Stimulated activated CD8-positive, alpha-beta memory T cell treated with anti-CD3 and anti-CD28 coated beads, Interleukin-7, amount 100 ng/mL, for 1 hour (primary cell): ENCODE measurements around the gene TNS4.

Experiments
- DNase-seq, 2 donors: peaks; one replicate each; pipeline ENCODE4 v3.0.0-alpha.2; 2020; ENCODE audit warnings: low read depth in 2 of 2

Gene TNS4

DNA sequence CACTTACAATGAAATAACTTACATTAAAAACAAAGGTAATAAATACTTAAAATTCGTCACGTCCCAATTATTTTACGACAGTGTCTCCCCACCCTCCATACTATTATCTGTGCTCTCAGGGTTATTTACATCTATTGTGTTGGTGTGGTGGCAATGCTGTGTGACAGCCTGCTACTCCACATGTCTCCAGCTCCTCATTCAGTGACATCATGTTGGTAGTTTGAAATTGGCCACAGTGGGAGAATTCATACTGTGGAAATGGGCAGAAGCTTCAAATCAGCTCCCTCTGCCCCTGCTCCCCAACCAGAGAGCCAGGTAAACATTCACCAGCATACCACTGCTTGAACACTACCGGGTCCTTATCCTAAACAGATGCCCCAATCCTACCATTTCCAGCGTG is 6.3 kb downstream of the TNS4 start:
- DNase-seq: no peak

GRCh38 chr17:40493697-40494096 is 7.7 kb downstream of the TNS4 start:
- DNase-seq: no peak

DNA sequence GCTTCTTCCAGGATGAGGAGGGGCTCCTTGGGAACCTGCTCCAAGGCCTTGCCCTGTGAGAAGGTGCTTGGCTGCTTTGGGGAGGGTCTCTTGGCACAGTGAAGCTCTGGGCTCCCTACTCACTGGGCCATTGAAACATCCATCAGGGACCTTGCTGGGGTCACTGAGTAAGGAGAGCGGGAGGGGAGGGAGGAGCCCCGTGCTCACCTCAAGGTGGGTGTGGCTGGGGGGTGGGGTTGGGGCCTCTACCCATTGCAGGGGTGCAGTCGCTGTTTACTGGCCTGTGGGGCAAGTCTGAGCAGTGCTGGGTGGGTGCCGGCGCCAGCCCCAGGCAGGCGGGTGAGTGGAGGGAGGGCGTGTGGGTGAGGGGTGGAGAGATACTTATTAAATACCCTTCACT is 9.9 kb downstream of the TNS4 start:
- no peak for DNase-seq

- DNase-seq: no peak
These were observed 10.4 kb downstream of the TNS4 start for GRCh38 chr17:40490982-40491381.

DNA sequence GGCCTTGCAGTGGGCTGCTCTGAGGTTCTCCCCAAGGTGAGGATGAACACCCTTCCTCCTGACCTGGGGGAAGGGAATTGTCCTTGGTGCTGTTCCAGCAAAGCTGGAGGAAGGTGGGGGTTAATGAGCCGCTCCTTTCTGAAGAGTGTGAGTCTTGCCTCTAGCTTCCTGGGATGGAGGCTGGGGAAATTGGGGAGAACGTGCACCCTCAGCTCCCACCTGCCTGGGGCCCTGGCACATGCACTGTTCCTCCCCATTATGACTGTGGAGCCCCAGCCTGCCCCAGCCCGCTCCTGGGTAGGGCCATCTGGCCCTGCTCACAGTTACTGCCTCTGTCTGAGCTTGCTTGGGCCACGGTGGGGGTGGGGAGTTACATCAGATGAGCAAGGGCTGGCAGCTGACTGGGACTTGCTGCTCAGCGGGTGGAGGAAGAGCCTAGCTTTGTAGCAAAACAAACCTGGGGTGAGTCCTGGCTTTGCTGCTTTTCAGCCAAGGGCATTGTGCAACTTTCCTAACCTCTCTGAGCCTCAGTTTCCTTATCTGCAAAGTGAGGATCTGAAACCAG is 11.1 kb downstream of the TNS4 start:
- DNase-seq: no peak

DNA sequence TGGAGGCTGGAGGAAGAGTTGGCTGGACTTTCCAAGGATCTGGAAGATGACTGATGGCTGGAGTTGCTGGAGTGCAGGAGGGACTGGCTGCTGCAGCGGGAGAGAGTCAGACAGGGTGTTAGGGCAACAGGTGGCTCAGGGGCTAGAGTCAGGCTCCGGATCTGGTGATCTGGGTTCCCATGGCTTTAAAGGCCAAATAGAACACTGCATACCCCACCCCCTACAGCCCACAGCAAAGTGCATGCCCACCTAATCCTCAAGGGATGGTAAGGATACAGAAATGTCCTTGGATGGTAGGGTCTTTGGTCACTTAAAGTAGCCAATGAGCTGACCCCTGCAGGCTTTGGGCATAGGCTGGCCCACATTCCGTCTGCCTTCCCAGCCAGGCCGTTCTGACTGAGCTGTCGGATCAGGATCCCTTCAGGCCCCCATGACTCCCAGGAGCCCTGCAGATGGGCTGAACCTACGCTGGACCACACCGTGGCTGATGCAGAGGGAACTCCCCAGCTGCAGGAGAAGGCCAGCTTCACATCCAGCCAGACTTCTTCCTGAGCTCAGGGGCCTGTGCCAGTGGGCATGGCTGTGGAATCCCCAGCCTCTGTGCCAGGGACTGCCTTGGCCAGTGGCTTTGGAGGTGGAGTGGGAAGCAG is 13.9 kb downstream of the TNS4 start:
- DNase-seq: no peak

DNA sequence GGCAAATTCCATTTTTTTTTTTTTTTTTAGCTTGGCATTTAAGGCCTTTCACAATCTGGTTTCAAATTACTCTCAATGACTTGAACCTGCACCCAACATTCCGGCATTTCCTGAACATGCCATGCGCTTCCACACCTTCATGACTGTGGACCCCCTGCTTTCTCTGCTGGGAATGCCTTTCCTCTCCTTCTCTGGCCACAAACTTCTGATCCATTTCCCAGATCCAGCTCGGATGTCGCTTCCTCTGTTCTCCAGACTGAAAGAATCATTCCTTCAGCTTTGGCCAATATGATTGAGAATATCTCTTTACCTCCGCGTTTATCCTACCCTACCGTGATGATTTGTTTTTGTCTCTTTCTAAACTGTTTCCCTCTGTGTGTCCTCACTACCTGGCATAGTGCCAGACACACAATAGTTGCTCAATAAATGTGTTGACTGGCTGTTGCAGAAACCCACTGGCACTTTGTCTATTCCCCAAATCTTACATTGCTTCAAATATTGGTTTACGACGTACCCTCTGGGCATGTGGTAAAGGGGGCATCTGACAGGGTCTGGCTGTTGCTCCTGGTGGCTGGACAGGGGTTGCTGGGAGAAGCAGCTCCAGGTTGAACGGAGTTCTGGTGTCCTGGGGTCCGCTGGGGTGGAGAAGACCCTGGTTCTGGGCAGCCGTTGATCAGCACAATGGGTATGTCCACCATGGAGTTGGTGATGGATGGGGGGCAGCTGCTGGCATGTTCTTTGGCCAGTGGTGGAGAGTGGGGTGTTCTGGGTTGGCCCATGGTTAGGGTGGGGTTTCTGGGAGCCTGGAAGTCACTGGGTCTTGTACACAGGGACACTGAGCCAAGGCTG is 14.7 kb downstream of the TNS4 start:
- DNase-seq: no peak

DNA sequence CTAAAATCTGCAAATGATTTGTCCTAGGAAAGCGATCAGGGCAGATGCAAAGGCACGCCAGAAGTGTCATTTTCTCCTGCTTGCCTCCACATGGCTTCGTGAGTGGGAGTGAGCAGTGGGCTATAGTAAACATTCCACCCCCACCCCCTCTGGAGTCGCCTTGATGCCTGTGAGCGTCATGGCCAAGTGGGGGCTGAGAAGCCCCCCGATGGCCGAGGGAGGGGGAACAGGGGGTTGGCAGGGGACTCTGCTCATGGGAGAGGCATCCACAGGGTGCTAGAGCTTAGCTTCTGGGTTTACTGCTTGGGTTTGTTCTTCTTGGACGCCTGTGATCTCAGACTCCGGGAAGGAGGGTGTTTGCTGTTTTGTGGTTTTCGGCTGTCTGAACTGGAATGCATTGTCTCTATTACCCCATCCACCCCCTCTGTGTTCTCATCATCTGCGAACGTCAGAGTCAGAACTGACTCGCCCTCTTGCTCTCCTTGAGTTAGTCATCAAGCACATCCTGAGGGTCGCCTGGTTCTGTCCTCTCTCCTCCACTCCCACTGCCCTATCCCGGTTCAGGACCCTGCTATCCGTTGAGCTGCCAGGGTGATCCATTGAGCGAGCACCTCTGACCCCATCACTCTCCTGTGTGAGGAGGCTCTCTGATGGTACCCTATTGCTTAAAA is 15.4 kb downstream of the TNS4 start:
- DNase-seq: no peak

GRCh38 chr17:40484973-40485530 is 16.4 kb downstream of the TNS4 start:
- no peak for DNase-seq

DNA sequence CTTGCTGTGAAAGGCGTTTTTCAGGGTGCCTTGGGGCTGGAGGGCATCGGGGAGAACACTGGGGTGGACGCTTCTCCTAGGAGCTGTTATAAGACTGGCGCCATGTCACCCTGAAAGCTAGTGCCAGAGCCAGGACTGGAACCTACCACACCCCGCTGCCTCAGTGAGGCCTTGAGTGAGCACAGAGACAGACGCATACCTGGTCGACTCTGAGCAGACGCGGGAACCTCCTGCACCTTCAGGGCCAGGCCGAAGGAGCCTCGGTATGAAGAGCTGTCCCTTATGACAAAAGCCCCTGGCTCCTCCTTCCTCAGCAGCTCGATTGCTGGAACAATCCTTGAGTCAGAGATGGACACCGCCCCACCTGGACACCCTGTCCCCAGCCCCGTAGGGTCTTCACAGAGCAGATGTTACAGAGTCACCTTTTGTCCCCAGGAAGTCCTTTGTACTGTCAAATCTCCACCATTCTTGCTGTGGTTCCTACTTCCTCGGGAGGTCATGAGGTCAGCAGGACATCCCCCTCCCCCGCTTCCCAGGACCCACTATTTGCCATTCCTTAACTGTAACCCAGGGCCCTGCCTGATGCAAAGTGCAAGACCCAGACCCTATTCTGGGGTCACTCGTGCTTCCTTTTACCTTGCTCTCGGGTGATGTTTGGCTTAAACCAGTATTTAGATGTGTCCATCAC is 17.0 kb downstream of the TNS4 start:
- no peak for DNase-seq

DNA sequence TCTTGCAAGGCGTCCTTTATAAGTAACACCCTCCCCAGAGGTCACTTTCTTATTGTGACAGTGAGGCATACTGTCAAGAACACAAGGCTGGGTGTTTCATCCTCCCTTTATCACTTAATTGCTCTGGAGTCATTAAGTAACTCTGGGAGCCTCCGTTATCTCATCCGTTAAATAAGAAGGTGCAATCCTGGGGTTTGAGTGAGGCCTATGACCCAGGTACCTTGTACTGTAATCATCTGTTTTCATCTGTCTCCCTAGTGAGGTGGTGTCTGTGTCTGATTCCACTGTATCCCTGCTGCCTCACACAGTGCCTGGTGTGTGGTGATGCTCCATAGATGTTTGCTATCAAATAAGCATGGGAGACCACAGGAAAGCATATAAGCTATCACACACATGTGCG is 17.7 kb downstream of the TNS4 start:
- DNase-seq: no peak

DNA sequence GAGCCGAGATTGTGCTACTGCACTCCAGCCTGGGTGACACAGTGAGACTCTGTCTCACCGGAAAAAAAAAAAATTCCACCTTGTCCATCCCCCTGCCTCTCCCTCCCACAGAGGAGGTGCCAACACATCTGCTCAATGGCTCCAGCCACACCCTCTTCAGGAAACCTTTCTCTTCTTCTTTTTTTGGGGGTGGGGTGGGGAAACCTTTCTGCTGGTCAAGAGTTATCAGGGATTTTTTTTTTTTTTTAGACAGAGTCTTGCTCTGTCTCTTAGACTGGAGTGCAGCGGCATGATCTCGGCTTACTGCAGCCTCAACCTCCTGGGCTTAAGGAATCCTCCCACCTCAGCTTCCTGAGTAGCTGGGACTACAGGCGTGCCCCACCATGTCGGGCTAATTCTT is 18.7 kb downstream of the TNS4 start:
- no peak for DNase-seq

GRCh38 chr17:40481106-40481505 is 20.3 kb downstream of the TNS4 start:
- DNase-seq: no peak

GRCh38 chr17:40480501-40481003 is 20.9 kb downstream of the TNS4 start:
- DNase-seq: peak; percentile 26 to 40

DNA sequence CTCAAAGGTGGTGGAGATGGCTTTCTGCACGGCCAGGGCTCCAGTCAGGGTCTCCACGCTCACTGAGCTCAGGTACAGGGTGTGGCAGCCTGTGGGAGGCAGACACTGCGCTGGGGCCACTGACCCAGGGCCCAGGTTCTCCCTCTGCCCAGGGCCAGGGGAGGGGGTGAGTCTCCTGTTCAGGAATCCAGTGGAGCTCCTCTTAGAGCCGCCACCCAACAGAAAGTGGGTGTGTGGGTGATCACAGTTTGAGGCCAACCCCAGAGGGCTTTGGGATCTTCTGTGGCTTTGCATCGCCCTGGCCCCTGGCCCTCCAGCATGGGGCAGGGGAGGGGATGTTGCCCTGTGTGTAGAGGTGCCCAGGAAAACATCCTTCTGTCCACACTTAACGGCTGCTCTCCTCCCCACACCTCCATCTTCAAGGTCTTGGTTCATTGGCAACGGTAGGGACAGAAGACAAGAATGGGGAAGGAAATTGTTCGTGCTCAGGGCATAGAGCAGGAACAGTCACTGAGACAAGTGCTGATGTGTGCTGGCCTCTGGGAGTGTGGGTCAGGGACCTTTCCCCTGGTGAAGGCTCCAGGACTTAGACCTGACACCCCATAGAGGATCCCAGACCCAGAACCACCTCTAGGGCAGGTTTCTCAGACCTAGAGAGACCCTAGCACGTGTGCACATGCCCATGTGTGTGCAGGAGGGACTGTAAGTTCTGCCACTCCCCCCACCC is 21.5 kb downstream of the TNS4 start:
- DNase-seq: no peak

GRCh38 chr17:40478486-40478885 is 22.9 kb downstream of the TNS4 start:
- DNase-seq: no peak

DNA sequence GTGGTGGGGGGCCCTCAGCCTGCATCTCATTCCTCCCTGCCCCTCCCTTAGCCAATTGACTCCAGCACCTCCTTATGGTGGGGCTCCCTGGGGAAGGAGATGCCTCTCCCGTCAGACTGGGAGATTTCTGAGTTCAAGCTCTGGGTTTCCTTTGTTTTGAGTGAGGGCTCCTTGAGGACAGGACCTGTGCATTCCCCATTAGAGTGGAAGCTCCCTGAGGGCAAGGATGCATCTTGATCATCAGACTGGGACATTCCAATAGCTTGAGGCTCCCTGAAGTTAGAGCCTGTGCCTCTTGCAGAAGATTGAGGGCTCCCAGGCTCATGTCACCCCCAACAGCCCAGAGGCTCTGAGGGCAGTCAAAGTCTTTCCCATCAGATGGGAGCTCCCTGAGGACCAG is 23.6 kb downstream of the TNS4 start:
- DNase-seq: no peak

- no peak for DNase-seq
These were observed 26.1 kb downstream of the TNS4 start for GRCh38 chr17:40475234-40475908.

DNA sequence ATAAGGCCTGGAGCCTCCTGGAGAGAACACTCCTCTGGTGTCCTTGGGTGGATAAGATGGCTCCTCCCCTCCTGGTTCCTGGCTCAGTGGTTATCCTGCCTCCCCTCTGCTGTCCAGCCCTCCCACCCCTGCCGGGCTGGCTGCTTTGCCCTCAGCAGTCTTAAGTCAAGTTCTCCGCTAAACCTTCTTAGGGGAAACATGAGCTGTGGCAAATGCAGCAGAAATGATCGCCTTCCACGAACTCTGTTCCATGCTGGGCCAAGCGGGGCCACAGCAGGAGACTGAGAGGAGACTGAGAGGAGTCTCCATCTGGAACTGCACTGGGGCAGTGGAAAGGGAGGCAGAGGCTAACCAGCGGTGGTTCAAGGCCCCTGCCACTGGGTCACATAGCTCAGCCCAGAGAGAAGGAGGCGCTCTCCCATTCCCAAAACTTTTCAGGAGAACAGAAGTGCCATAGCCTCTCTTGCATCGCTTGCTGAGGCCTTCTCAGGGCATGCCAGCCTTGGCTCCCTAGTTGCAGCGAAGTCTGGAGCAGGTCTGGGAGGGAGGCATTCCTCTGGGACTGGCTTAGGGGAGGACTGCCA is 26.9 kb downstream of the TNS4 start:
- no peak for DNase-seq
